Naive thymus-derived CD4-positive, alpha-beta T cell (primary cell): ENCODE results near the gene CLPTM1L. TPM values are rescaled to one million over a fixed set of nuclear protein-coding genes. Genes with fewer than 3 reads are reported as not detected.

ENCODE experiments used
- ATAC-seq: fragments of 150-1000 bp; cut with Tn5 transposase; 2 replicates; pipeline ENCODE4 v1.10.0; 2021; ENCODE audit warnings: mild to moderate bottlenecking, moderate library complexity
- CTCF ChIA-PET: fragments of 350-600 bp; sonication (Branson Sonifier 250); formaldehyde crosslinking; loops from one replicate; lab custom pipeline; 2021; ENCODE audit warnings: antibody characterized with exemption; lab: Charles Lee
- POLR2A ChIA-PET: fragments of 350-600 bp; sonication (Branson Sonifier 250); formaldehyde crosslinking; loops from one replicate; lab custom pipeline; 2021; ENCODE audit warnings: antibody characterized with exemption, inconsistent platforms; lab: Charles Lee
- DNase-seq, 9 donors: peaks; one replicate each; pipeline versions ENCODE4 v3.0.0 to v3.0.0-alpha.2; 2020 to 2022; ENCODE audit warnings: mixed read lengths in 1 of 9
- H3K27ac ChIP-seq: one replicate; pipeline ENCODE4 v1.7.0; 2013; ENCODE audit warnings: mild to moderate bottlenecking, low read depth, low read length, moderate library complexity
- H3K27me3 ChIP-seq, 2 donors: one replicate each; pipeline ENCODE4 v1.7.0; 2013; ENCODE audit warnings: low read length in 2 of 2, mild to moderate bottlenecking in 2 of 2, moderate library complexity in 2 of 2; ENCODE audit not compliant: control insufficient read depth in 2 of 2, insufficient read depth in 2 of 2
- H3K36me3 ChIP-seq, 3 experiments: 1 replicate in 2 of 3; 2 replicates in 1 of 3; pipeline ENCODE4 v1.7.0; 2013; ENCODE audit warnings: low read length in 3 of 3, mild to moderate bottlenecking in 3 of 3, moderate library complexity in 1 of 3; ENCODE audit not compliant: insufficient read depth in 3 of 3, control insufficient read depth in 2 of 3
- H3K4me1 ChIP-seq, 2 donors: one replicate each; pipeline ENCODE4 v1.7.0; 2013; ENCODE audit warnings: low read length in 2 of 2, mild to moderate bottlenecking in 2 of 2, moderate library complexity in 1 of 2; ENCODE audit not compliant: control insufficient read depth in 2 of 2, insufficient read depth in 2 of 2
- H3K4me3 ChIP-seq: 2 replicates; pipeline ENCODE4 v1.7.0; 2013; ENCODE audit warnings: mild to moderate bottlenecking, low read length
- H3K9me3 ChIP-seq, 3 experiments: 1 replicate in 2 of 3; 2 replicates in 1 of 3; pipeline ENCODE4 v1.7.0; 2013; ENCODE audit warnings: low read length in 3 of 3; ENCODE audit not compliant: control insufficient read depth in 2 of 3
- H3K27ac Mint-ChIP-seq, 9 donors: one replicate each; pipeline ENCODE4 v1.8.0; 2020 to 2022; ENCODE audit warnings: mixed read lengths in 9 of 9, mild to moderate bottlenecking in 8 of 9, moderate library complexity in 5 of 9, inconsistent platforms in 2 of 9
- H3K27me3 Mint-ChIP-seq, 5 donors: one replicate each; pipeline ENCODE4 v1.8.0; 2021 to 2022; ENCODE audit warnings: mixed read lengths in 5 of 5, mild to moderate bottlenecking in 1 of 5
- H3K36me3 Mint-ChIP-seq, 5 donors: one replicate each; pipeline ENCODE4 v1.8.0; 2020 to 2022; ENCODE audit warnings: mixed read lengths in 5 of 5, mild to moderate bottlenecking in 3 of 5, inconsistent platforms in 1 of 5
- H3K4me1 Mint-ChIP-seq, 7 donors: one replicate each; pipeline ENCODE4 v1.8.0; 2020 to 2022; ENCODE audit warnings: mixed read lengths in 7 of 7, mild to moderate bottlenecking in 3 of 7, inconsistent platforms in 1 of 7
- H3K4me3 Mint-ChIP-seq, 10 donors: one replicate each; pipeline ENCODE4 v1.8.0; 2020 to 2022; ENCODE audit warnings: mild to moderate bottlenecking in 10 of 10, mixed read lengths in 10 of 10, moderate library complexity in 6 of 10, inconsistent platforms in 2 of 10
- H3K9me3 Mint-ChIP-seq, 11 donors: one replicate each; pipeline ENCODE4 v1.8.0; 2020 to 2022; ENCODE audit warnings: mixed read lengths in 11 of 11, mild to moderate bottlenecking in 4 of 11, inconsistent platforms in 1 of 11, moderate library complexity in 1 of 11
- intact Hi-C, 2 donors: fragments of 100-400 bp; cut with micrococcal nuclease; formaldehyde crosslinking; loops; one replicate each; pipeline ENCODE4 v1.15.1; 2023
- polyA plus RNA-seq, 2 donors: library from polyadenylated mRNA; unstranded; fragments of 300-500 nt; fragmentation: Illumina TruSeq; gene quantifications; one replicate each; pipeline ENCODE4 v1.2.3, GENCODE V29; 2021
- total RNA-seq, 6 experiments: library from RNA in 5 of 6; stranded (reverse) in 5 of 6; gene quantifications; 1 replicate in 5 of 6; 2 replicates in 1 of 6; pipeline ENCODE4 v1.2.3 and lab custom pipeline; 2021 to 2026

The CLPTM1L gene
- total and polyA plus RNA-seq, 7 experiments from 2014 or later = 27.7 to 104 (median 67.6) TPM

GRCh38 chr5:1390861-1391600, 46.1 kb upstream of the CLPTM1L start:
- H3K4me3 Mint-ChIP-seq = no peak overlapping the region
- H3K9me3 ChIP-seq = no peaks in the 10 kb centered on the region
- H3K9me3 Mint-ChIP-seq = peaks cover 0 to 3% (median 0%) of the 10 kb centered on the region in 11 donors
- H3K27me3 Mint-ChIP-seq = peaks cover 4 to 30% (median 21%) of the 10 kb centered on the region in 5 donors
- H3K27ac Mint-ChIP-seq = no peak overlapping the region
- CTCF ChIA-PET = interaction anchor here (0.7 kb wide), 1 partner anchor 9 kb away, joined by 3 read pairs; no protein-coding TSS in a partner anchor
- DNase-seq = no peak
- intact Hi-C loops = no loop called here
- H3K4me1 Mint-ChIP-seq = peaks cover 10 to 25% (median 13%) of the 10 kb centered on the region in 7 donors
- H3K27ac ChIP-seq = no peak overlapping the region
- no peaks in the 10 kb centered on the region for H3K36me3 Mint-ChIP-seq
- no peaks in the 10 kb centered on the region for H3K36me3 ChIP-seq
- H3K4me1 ChIP-seq = peaks cover 7 to 12% of the 10 kb centered on the region in 2 donors
- POLR2A ChIA-PET = no interaction called here
- H3K4me3 ChIP-seq = no peak overlapping the region
- H3K27me3 ChIP-seq = peaks cover 0 to 3% of the 10 kb centered on the region in 2 donors
- ATAC-seq = no peak

- intact Hi-C loops = no loop called here
- H3K27me3 Mint-ChIP-seq = peaks cover 0 to 23% (median 17%) of the 10 kb centered on the region in 5 donors
- ATAC-seq = no peak
- CTCF ChIA-PET = no interaction called here
- H3K9me3 Mint-ChIP-seq = peaks cover 0 to 3% (median 0%) of the 10 kb centered on the region in 11 donors
- peaks cover 12 to 18% of the 10 kb centered on the region in 2 donors for H3K4me1 ChIP-seq
- POLR2A ChIA-PET = no interaction called here
- no peaks in the 10 kb centered on the region for H3K27me3 ChIP-seq
- no peak overlapping the region for H3K4me3 Mint-ChIP-seq
- no peak overlapping the region for H3K27ac Mint-ChIP-seq
- H3K4me1 Mint-ChIP-seq = peaks cover 11 to 29% (median 15%) of the 10 kb centered on the region in 7 donors
- no peaks in the 10 kb centered on the region for H3K36me3 ChIP-seq
- H3K4me3 ChIP-seq = no peak overlapping the region
- no peak for DNase-seq
- no peaks in the 10 kb centered on the region for H3K9me3 ChIP-seq
- H3K27ac ChIP-seq = no peak overlapping the region
- H3K36me3 Mint-ChIP-seq = no peaks in the 10 kb centered on the region
Observed at GRCh38 chr5:1390333-1390732, 45.4 kb upstream of the CLPTM1L start.

GRCh38 chr5:1388383-1388967, 43.6 kb upstream of the CLPTM1L start:
- Mint-ChIP-seq H3K9me3 (peaks cover 0 to 3% (median 0%) of the 10 kb centered on the region in 11 donors), H3K36me3 (no peaks in the 10 kb centered on the region), H3K4me3 (peak overlapping the region in 9 of 10 donors; percentile 0 to 79 (median 33)), H3K27me3 (peaks cover 0 to 17% (median 4%) of the 10 kb centered on the region in 5 donors), H3K4me1 (peaks cover 11 to 34% (median 20%) of the 10 kb centered on the region in 7 donors), H3K27ac (peak overlapping the region in 8 of 9 donors; percentile 7 to 99 (median 92))
- intact Hi-C loops = loop anchor here (5.0 to 10.0 kb wide), 8 partner anchors 89 to 916 kb away; partner anchors contain the start of genes CEP72 (in 2 of the 2), LPCAT1 (in 2 of the 2), NDUFS6 (in 2 of the 2) and SLC12A7 (in 1 of the 2)
- ChIA-PET CTCF (no interaction called here), POLR2A (no interaction called here)
- H3K27ac ChIP-seq = no peak overlapping the region
- H3K9me3 ChIP-seq = no peaks in the 10 kb centered on the region
- no peak for DNase-seq
- H3K36me3 ChIP-seq = no peaks in the 10 kb centered on the region
- no peak for ATAC-seq
- no peaks in the 10 kb centered on the region for H3K27me3 ChIP-seq
- H3K4me3 ChIP-seq = no peak overlapping the region
- H3K4me1 ChIP-seq = peaks cover 12 to 22% of the 10 kb centered on the region in 2 donors

- ChIA-PET POLR2A (interaction anchor here (0.5 to 3.6 kb wide), 4 partner anchors 8 to 256 kb away, joined by 5 to 40 read pairs (median 20); partner anchors contain the start of gene CLPTM1L), CTCF (no interaction called here)
- peaks cover 12 to 22% of the 10 kb centered on the region in 2 donors for H3K4me1 ChIP-seq
- ATAC-seq (no peak), DNase-seq (no peak)
- H3K36me3 Mint-ChIP-seq = no peaks in the 10 kb centered on the region
- H3K4me3 ChIP-seq = no peak overlapping the region
- H3K36me3 ChIP-seq = no peaks in the 10 kb centered on the region
- peak overlapping the region in 8 of 10 donors; percentile 2 to 100 (median 98) for H3K4me3 Mint-ChIP-seq
- intact Hi-C loops = loop anchor here (2.0 to 10.0 kb wide), 11 partner anchors 89 to 916 kb away; partner anchors contain the start of genes CEP72 (in 2 of the 2), LPCAT1 (in 2 of the 2), NDUFS6 (in 2 of the 2) and SLC12A7 (in 1 of the 2)
- H3K27me3 ChIP-seq = no peaks in the 10 kb centered on the region
- H3K9me3 ChIP-seq = no peaks in the 10 kb centered on the region
- peaks cover 0 to 17% (median 0%) of the 10 kb centered on the region in 5 donors for H3K27me3 Mint-ChIP-seq
- peak overlapping the region in 8 of 9 donors; percentile 98 to 100 (median 99) for H3K27ac Mint-ChIP-seq
- peak overlapping the region; percentile 98 for H3K27ac ChIP-seq
- H3K4me1 Mint-ChIP-seq = peaks cover 11 to 34% (median 20%) of the 10 kb centered on the region in 7 donors
- peaks cover 0 to 3% (median 0%) of the 10 kb centered on the region in 11 donors for H3K9me3 Mint-ChIP-seq
Observed at GRCh38 chr5:1387876-1388275, 43.0 kb upstream of the CLPTM1L start.

GRCh38 chr5:1387059-1387755, 42.3 kb upstream of the CLPTM1L start:
- no peaks in the 10 kb centered on the region for H3K36me3 ChIP-seq
- ChIA-PET POLR2A (interaction anchor here (0.5 to 3.6 kb wide), 13 partner anchors 9 to 923 kb away, joined by 3 to 40 read pairs (median 6); partner anchors contain the start of gene CLPTM1L), CTCF (no interaction called here)
- intact Hi-C loops = loop anchor here (2.0 to 10.0 kb wide), 11 partner anchors 90 to 915 kb away; partner anchors contain the start of genes CEP72 (in 2 of the 2), LPCAT1 (in 2 of the 2), NDUFS6 (in 2 of the 2) and SLC12A7 (in 1 of the 2)
- H3K27ac ChIP-seq = peak overlapping the region; percentile 98
- peaks cover 12 to 22% of the 10 kb centered on the region in 2 donors for H3K4me1 ChIP-seq
- H3K9me3 Mint-ChIP-seq = peaks cover 0 to 3% (median 0%) of the 10 kb centered on the region in 11 donors
- peaks cover 11 to 34% (median 20%) of the 10 kb centered on the region in 7 donors for H3K4me1 Mint-ChIP-seq
- peak in 2 of 9 donors; percentile 8 to 13 for DNase-seq
- H3K4me3 Mint-ChIP-seq = peak overlapping the region; percentile 90 to 100 (median 98)
- ATAC-seq = no peak
- no peaks in the 10 kb centered on the region for H3K36me3 Mint-ChIP-seq
- peak overlapping the region; percentile 94 for H3K4me3 ChIP-seq
- peaks cover 0 to 17% (median 0%) of the 10 kb centered on the region in 5 donors for H3K27me3 Mint-ChIP-seq
- no peaks in the 10 kb centered on the region for H3K9me3 ChIP-seq
- H3K27ac Mint-ChIP-seq = peak overlapping the region; percentile 98 to 100 (median 99)
- no peaks in the 10 kb centered on the region for H3K27me3 ChIP-seq
